GM19023 (cell line): ENCODE data around the gene ERCC6L.

ENCODE experiments used
- ATAC-seq: cut with Tn5 transposase; IDR thresholded peaks from one replicate; pipeline ENCODE4 v1.9.1; 2021; ENCODE audit warnings: mild to moderate bottlenecking, moderate library complexity; ENCODE audit not compliant: unreplicated experiment

The ERCC6L gene

GRCh38 chrX:72169008-72169728, 69.7 kb downstream of the ERCC6L start:
- ATAC-seq = no peak

GRCh38 chrX:72165551-72165950, 73.3 kb downstream of the ERCC6L start:
- ATAC-seq = no peak

GRCh38 chrX:72159769-72160168, 79.1 kb downstream of the ERCC6L start:
- ATAC-seq = no peak

- ATAC-seq = no peak
Measured at GRCh38 chrX:72158773-72159172, 80.1 kb downstream of the ERCC6L start.
